ENCODE results near the gene MGAM2. TPM values are rescaled to one million over a fixed set of nuclear protein-coding genes. Genes with fewer than 3 reads are reported as not detected.

Gene MGAM2
- total and polyA plus RNA-seq, 8 donors, result 0.03 to 4.6 (median 0.17) TPM

GRCh38 chr7:142231716-142232115 is 120.2 kb downstream of the MGAM2 start:
- H3K27me3 ChIP-seq, result peaks cover 0 to 6% of the 10 kb centered on the region in 2 donors
- no peaks in the 10 kb centered on the region for H3K36me3 ChIP-seq
- H3K27ac ChIP-seq, result no peak overlapping the region
- no peaks in the 10 kb centered on the region for H3K4me1 ChIP-seq
- no peak overlapping the region for H3K4me3 ChIP-seq
- intact Hi-C loops (cut with DNase I), result no loop called here
- no peak for DNase-seq
- TF ChIP-seq CTCF (IDR thresholded peaks at IDR 0.05), result no peak
- ATAC-seq, result no peak
- H3K9me3 ChIP-seq, result no peaks in the 10 kb centered on the region

GRCh38 chr7:142240546-142240945 is 129.0 kb downstream of the MGAM2 start:
- no peak for TF ChIP-seq CTCF (IDR thresholded peaks at IDR 0.05)
- DNase-seq, result no peak
- Histone ChIP-seq H3K4me1 (no peaks in the 10 kb centered on the region), H3K27me3 (no peaks in the 10 kb centered on the region), H3K36me3 (no peaks in the 10 kb centered on the region), H3K4me3 (no peak overlapping the region), H3K27ac (no peak overlapping the region), H3K9me3 (no peaks in the 10 kb centered on the region)
- ATAC-seq, result no peak
- intact Hi-C loops (cut with DNase I), result no loop called here

GRCh38 chr7:142243823-142244222 is 132.3 kb downstream of the MGAM2 start:
- no peaks in the 10 kb centered on the region for H3K36me3 ChIP-seq
- ATAC-seq, result no peak
- no peaks in the 10 kb centered on the region for H3K27me3 ChIP-seq
- intact Hi-C loops (cut with DNase I), result no loop called here
- DNase-seq, result no peak
- no peak overlapping the region for H3K27ac ChIP-seq
- TF ChIP-seq CTCF (IDR thresholded peaks at IDR 0.05), result no peak
- no peaks in the 10 kb centered on the region for H3K4me1 ChIP-seq
- H3K9me3 ChIP-seq, result no peaks in the 10 kb centered on the region
- H3K4me3 ChIP-seq, result no peak overlapping the region

GRCh38 chr7:142248166-142249160 is 136.9 kb downstream of the MGAM2 start:
- Histone ChIP-seq H3K4me1 (no peaks in the 10 kb centered on the region), H3K9me3 (no peaks in the 10 kb centered on the region), H3K36me3 (no peaks in the 10 kb centered on the region), H3K27ac (no peak overlapping the region), H3K4me3 (no peak overlapping the region), H3K27me3 (no peaks in the 10 kb centered on the region)
- ATAC-seq, result no peak
- intact Hi-C loops (cut with DNase I), result no loop called here
- TF ChIP-seq CTCF (IDR thresholded peaks at IDR 0.05), result no peak
- no peak for DNase-seq

GRCh38 chr7:142249918-142250317 is 138.4 kb downstream of the MGAM2 start:
- H3K27ac ChIP-seq, result no peak overlapping the region
- no peak for DNase-seq
- no peaks in the 10 kb centered on the region for H3K9me3 ChIP-seq
- H3K27me3 ChIP-seq, result no peaks in the 10 kb centered on the region
- ATAC-seq, result no peak
- intact Hi-C loops (cut with DNase I), result no loop called here
- H3K4me3 ChIP-seq, result no peak overlapping the region
- H3K36me3 ChIP-seq, result no peaks in the 10 kb centered on the region
- no peaks in the 10 kb centered on the region for H3K4me1 ChIP-seq
- no peak for TF ChIP-seq CTCF (IDR thresholded peaks at IDR 0.05)

Data from left lung (tissue), 10 donors.